SH-SY5Y (cell line): ENCODE measurements around the gene OR1M1.

Experiments used
- GATA2 ChIP-seq: IDR thresholded peaks from 2 replicates; pipeline ENCODE4 v1.6.1; 2011; ENCODE audit warnings: mild to moderate bottlenecking, low read depth, low read length
- GATA3 ChIP-seq: IDR thresholded peaks from 2 replicates; pipeline ENCODE4 v1.6.1; 2011; ENCODE audit warnings: low read depth, mild to moderate bottlenecking, low read length, moderate library complexity

DNA sequence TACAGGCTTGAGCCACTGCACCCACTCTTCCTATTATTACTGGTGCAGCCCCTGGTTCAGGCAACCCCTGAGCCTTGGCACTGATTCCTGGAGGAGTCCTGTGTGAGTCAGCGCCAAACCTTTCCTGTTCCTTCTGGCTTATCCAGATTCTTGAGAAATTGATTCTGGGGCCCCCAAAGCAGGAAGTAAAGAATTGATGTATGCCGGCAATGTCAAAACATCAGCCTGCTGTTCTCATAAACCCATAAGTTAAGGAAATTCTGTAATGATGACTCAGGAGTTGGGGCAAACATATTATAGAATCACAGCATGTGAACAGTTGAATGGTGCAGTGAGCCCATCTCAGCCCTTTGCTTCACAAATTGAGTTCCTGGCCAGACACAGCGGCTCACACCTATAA, 41.3 kb downstream of the OR1M1 start:
- TF ChIP-seq GATA2 (no peak), GATA3 (no peak)
